22Rv1 (cell line): Measurements from ENCODE around the gene PPP2R5E.

Experiments used
- CTCF ChIP-seq: fragments of 450-650 bp; IDR thresholded peaks from 2 replicates; pipeline ENCODE4 v1.5.1; 2017; ENCODE audit warnings: mild to moderate bottlenecking
- ZFX ChIP-seq: fragments of 450-650 bp; IDR thresholded peaks from 2 replicates; pipeline ENCODE4 v1.6.1; 2017; ENCODE audit warnings: antibody characterized with exemption, borderline replicate concordance

- TF ChIP-seq CTCF (no peak), ZFX (no peak)
These were observed 12.4 kb upstream of the PPP2R5E start for GRCh38 chr14:63555572-63555971.
